ENCODE data around the gene PI4K2A.
"Not testable (repeated sequence)": the region's sequence is repeated elsewhere in the genome, so short reads cannot be mapped to it uniquely, and the experiment has no call there.

Gene PI4K2A

DNA sequence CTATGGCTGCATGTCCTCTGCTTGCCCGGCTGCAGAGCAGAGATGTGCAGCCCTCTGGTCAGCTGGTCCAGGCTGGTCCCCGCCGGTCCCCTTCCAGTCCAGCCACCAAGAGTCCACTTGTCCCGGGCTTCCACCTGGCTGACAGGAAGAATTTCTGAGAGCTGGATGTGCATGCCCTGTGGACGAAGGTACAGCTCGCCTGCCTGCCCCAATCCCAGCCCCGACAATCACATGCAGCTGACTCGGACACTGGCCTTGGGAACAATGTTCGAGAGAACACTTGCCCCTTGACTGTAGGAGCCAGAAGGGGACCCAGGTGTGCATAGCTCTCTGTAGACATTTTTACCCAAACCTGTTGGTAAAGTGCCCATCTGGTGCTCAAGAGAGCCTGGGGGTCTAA is 34.8 kb downstream of the PI4K2A start:
- no peak for DNase-seq

DNA sequence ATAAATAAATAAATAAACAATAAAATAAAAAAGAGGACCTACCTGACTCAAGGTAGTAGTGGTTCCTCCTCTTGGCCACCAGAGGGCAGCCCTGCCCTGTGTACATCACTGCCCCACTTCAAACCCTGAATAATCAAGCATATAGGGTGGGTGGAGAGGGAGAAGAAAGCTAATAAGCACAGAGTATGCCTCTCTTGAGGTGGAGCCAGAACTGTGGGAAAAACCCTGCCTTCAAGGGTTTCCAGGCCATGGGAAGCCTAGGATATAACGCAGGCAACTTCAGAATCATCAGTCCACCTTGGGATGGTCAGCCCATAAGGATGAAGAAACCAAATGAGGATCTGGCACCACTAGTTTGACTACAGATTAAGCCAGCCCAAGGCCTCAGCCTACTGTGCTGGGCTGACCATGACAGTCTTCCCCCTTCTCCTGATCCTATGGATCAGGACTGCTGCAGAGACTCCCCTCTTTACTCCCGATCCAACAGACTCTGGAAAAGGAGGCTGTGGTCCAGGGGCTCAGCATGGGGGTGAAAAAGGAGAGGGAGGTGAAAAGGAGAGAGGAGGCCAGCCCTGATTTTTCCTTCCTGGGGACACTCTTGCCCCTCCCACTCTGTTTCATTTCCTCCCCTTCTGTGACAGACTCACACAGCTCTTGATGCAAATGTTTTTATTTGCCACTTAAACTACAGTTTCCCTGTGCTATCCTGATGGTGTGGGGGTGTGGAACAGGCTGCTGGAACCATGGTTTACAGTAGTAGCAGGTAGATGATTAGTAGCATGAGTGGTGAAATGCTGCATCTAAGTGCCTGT is 36.5 kb downstream of the PI4K2A start:
- peak; percentile 61 for DNase-seq

DNA sequence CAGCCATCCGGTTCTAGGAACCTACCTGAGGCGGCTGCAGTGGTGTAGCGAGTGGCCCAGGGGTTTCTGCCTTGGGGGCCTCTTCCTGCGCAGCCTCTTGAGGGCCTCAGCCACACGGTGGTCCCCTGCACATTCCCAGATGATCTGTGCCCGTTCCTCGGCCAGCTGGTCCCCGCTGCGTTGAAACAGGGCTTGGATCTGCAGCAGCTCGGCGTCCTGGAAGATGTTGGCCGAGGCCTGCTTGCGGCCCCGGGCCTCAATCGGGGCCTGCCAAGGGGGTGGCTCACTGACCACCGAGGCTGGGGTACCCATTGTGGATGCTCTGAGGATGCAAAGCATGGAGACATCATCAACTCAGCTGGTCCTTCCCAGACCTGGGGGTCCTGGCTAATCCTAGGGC is 39.1 kb downstream of the PI4K2A start:
- DNase-seq: no peak

DNA sequence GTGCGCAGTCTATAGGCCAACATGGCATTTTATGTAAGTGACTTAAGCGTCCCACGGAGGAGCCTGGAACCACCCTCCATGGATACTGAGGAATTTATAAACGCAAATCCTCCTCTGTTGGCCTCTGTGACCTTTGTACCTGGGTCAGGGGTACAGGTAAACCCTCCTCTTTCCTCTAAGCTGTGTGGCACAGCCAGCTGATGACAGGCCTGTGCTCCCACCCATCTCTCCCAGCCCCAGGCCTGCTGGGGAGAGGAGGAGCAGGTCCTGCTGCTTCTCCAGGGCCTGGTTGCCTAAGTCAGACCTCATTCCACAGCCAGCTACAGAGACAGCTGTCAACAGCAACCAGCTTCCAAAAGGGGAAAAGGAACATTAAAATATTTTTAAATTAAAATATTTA is 41.6 kb downstream of the PI4K2A start:
- no peak for DNase-seq

DNA sequence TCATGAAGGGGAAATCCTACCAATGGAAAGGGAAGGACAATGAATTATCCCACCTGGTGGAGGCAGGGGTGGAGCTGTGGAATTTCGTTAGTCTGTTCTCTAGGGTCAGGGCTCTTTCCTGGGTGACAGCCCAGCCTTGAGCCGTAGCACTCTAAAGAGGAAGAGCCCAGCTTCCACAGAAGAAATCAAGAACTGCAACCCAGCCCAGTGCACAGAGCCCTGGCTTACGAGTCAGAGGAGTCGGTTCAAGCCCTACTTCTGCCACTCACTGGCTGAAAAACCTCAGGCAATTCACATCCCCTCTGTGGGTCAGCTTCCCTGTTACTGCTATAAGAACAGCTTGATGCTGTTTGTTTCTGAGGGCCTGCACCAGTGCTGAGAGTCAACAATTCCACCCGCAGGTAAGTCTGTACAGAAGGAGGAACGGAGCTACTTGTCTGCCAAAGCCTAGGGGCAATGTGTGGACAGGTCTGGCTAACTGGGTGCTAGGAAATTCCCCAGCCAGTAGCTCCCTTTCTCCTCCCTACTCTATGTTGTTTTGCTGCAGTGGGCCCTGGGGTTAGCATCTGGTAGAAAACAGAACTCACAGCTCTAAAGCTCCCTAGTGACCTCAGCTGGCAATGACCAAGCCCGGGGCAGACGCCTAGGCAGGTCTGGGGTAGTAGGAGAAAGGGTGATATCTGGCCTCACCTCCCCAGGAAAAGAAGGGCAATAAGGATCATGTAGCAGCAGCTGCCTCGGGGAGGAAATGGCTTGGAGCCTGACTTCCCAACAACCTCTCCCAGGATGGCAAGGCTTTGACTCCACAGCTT is 43.3 kb downstream of the PI4K2A start:
- no peak for DNase-seq

DNA sequence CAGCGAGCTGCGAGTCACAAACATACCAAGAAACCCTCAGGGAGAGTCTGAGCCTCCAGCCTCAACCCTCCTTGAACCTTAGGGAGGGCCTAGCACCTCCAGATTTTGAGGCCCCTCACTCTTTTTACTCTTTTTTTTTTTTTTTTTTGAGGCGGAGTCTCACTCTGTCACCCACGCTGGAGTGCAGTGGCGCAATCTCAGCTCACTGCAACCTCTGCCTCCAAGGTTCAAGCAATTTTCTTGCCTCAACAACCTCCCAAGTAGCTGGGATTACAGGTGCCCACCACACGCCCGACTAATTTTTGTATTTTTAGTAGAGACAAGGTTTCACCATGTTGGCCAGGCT is 43.9 kb downstream of the PI4K2A start:
- not testable (repeated sequence) for DNase-seq

DNA sequence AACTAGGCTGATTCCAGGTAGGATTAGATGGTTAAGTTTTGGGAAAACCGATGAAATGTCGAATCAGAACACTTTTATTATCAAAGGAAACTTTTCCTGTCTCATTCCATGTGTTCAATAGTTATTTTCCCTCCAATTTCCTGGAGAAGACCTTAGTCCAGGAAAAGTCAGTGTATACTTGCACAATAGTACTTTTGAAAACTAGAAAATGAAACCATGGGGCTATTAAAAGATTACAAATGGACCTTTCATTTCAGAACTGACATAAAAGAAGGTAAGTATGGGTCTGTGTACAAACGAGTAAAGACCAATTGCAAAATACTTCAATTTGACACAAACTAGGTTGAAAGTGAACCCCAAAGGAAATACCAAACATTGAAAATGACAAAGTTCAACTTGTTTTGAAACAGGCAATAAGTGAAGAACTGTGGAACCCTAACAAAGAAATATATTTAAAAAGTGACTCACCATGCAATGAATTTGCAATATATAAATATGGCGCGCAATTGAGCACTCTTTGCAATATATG is 44.5 kb downstream of the PI4K2A start:
- no peak for DNase-seq

DNA sequence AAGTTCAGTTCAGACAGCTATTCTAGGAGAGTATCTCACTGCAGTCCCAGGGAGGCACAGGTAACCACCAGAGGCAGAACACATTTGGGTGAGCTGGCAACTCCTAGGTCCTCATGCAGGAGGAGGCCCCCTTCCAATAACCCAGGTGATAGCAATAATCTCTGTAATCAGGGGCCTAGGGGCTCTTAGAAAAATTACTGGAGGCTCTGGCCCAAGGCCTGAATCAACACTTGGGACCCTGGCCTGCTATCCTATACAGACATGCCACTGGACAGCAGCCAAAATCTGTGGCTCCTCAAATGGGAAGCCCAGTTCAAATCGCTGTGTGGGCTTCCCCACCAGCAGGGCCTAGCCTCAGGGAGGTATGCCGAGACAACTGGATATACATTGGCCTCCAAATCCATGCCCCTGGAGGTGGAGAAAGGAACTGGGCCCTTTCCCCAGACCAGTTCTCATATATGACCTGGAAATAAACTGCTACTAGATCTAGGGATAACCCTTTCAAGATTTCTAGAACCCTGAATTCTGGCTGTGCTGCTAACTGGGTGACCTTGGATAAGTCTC is 45.0 kb downstream of the PI4K2A start:
- DNase-seq: no peak

DNA sequence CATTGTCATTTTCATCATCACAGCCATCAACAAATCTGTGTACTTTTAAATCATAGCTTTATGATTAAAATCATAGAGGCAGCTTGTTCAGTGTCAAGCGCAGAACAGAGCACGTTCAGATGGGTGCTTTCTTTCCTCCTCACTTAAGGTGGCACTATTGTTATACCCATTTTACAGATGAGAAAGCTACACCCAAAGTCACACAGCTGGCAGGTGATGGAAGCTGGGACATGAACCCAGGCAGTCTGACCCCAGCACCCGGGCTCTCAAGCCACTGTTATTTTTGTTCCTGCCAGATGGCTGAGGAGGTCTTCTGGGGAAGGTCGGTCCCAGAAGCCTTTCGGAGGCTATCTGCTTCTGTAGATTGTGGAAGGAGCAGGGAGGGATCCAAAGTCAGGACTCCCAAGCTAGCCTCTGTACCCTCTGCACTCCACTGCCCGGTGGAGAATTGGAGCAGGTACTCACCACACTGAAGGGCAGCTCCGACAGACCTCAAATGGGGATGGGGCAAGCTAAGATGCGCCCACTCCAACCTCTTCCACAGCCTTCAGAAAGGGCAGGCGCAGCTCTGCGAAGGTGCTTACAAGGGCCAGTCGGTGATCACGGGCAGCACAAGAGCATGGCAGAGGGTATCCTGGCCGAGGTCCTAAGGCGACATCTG is 46.0 kb downstream of the PI4K2A start:
- DNase-seq: peak; percentile 42

DNA sequence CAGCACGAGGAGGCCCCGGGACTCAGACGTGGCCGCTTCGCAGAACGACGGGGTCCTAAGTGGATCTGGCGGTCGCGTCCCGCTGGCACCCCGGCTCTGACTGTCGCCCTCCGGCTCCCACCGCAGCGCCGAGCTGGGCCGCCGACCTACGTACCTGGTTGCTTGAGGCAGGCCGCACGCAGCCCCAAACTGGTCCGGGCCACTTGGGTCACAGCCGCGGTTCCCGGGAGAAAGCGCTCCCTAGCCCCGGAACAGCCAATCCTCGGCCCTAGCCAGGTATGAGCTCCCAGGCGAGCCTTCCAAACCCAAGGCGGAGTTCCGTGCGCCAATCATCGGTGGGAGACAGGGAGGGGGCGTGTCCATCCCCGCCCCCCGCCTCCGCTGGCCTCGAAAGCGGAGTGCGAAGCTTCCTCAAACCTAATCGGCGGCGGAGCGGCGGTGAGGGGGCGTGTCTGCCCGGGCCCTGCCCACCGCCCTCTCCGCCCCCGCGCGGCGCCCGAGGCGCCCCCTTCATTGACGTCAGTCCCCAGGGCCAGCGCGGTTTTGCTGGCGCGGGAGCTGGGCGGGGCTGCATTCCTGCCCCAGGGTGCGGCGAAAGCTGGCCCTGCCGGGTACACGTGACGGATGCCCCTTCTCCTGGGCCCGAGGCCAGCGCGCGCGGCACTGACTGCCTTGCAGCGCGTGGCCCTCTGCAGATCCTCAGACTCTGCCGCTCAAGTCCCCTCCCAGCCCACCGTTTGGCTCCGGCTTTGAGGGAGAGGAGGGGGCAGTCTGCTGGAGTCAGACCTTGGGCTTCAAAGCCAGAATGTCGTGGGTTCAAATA is 46.7 kb downstream of the PI4K2A start, which contains the start of gene AVPI1:
AVPI1 (minus strand) TSS at position 280 of the 823 bp plus-strand sequence. CDS start 7,336 bp downstream, outside the sequence.
- peak; percentile 96 for DNase-seq

DNA sequence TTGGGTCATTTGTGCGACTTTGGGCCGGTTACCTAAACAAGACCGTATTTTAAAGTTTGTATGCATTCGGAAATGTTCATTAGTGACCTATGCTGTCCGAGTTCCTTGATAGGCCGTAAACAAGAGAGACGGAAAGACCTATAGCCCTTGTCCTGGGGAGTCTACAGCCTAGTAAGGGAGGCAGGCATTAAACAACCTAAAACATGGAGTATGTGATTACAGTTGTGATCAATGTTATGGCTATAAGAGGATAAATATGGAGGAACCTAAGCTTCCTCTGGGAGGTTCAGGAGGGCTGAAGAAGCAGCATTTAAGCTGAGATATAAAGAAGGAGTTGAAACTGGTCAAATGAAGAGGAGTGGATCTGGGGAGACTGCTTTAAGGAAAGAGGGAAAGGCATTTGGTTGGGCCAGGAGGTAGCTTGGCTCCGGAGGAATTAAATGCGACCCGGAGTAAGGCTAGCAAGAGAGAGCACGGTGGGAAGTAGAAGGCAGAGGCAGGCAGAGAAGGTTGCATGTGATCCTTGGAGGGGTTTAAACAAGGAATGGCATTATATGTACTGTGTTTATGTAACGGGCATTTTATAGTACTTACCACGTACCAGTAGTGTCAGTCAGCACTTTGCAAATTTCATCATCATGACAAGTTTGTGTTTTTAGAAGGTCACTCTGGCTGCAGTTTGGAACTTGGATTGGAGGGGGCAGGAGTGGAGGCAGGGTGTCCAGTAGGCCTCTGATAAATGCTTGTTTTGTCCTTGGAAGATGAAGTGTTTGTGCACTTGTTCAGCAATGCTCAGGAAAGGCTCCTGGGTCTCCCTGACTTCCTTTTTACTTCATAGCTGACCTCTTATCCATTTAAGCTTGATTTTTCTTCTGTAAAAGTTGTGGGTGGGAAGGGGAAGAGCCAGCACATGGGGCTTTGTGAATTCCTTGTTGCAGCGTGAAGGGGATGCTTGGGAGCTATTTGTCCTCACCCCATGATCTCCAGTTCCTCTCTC is 47.6 kb downstream of the PI4K2A start:
- DNase-seq: no peak

DNA sequence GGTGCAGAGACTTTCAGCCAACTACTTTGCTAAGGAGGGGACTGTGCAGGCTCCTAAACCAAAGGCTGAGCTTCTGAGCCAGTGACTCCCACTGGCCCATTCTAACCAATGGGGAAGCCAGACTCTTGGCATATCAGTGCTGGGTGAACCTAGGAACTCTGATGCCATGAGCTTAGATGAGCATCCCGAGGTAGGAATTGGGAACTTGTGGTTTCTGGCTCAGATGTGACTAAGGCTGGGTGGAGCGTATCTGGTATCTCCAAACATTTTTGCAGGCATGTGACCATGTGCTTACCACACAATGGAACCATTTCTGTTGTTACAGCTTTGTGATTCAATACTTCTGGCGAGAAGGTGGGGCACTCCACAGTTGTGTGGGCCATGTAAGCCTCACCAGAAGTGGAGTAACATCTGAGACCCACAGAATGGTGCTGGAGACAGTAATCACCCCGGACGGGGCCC is 49.1 kb downstream of the PI4K2A start:
- DNase-seq: no peak

DNA sequence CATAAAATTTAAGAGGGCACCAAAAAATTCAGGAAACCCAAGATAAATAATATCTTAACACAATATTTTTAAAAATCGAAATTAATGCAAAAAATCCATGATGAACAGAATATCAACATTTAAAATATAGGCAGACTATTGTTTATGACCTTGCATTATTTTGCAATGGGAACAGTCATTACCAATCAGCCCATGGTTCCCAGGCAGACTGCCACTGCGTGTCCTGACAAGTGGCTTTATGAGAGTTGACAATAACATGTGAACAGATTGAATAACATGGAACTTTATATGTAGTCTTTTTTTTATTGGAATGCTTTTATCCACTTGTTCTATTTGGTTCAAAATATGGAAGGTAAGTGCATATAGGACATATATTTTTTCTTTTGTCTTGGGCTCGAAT is 49.7 kb downstream of the PI4K2A start:
- no peak for DNase-seq

DNA sequence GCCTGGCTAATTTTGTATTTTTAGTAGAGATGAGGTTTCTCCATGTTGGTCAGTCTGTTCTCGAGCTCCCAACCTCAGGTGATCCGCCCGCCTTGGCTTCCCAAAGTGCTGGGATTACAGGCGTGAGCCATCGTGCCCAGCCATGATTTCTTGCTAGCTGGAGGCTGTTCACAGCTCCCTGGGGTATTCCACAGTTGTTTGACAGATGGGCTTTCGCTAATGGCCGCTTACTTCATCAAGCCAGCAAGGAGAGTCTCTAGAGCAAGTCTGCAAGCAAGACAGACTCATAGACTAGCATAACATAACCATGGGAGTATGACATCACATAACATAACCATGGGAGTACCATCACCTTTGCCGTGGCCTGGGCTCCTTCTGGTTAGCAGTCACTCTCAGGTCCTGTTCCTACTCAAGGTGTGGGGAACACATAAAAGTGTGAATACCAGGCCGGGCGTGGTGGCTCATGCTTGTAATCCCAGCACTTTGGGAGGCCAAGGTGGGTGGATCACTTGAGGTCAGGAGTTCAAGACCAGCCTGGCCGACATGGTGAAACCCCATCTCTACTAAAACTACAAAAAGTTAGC is 57.7 kb downstream of the PI4K2A start:
- not testable (repeated sequence) for DNase-seq

DNA sequence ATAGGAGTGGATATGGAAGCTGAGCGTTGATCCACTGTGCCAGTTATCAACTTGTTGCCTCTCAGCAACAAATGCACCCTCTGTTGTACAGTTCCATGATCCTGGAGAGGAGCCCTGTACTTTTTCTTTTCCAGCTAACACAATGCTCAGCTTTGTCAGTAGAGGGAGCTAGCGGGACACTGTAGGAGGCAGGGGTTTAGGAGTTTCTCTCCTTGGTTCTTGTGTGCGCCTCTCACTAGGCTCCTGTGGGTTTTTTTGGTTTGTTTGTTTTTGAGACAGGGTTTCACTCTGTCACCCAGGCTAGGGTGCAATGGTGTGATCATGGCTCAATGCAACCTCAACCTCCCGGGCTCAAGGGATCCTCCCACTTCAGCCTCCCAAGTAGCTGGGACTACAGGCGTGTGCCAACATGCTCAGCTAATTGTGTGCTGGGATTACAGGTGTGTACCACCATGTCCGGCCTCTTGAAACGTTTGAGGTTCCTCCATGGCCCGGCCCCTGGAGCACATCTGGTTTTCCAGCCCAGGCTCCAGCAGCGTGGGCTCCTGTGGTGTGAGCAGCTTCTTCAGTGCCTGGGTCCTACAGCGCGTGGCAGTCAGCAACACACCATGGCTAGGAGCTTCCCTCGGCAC is 61.1 kb downstream of the PI4K2A start:
- DNase-seq: peak; percentile 69

DNA sequence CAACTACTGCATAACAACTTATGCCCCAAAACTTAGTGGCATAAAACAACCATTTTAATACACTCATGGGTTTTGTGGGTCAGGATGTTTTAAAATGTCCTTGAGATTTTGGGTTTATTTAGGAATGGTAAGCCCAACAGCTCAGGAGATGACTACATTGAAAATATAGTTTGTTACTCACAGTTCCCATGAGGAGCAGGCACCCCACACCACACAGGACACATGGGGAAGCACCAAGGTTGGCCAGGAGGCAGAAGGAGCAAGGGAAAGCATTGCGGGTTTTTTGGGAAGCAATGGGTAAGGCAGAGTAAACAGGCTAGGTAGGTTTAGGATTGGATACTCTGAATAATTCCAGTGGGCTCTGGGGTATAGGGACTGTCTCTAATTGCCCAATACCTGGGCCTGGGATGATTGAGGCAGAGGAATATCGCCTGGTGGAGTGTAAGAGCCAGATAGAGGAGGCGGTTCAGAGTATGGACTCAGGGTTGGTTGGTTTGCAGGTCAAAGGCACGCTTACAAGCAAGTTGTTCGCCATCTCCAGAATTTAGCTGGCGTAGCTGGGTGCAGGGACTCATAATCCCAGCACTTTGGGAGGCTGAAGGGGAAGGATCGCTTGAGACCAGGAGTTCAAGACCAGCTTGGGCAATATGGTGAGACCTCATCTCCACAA is 63.1 kb downstream of the PI4K2A start:
- DNase-seq: no peak

DNA sequence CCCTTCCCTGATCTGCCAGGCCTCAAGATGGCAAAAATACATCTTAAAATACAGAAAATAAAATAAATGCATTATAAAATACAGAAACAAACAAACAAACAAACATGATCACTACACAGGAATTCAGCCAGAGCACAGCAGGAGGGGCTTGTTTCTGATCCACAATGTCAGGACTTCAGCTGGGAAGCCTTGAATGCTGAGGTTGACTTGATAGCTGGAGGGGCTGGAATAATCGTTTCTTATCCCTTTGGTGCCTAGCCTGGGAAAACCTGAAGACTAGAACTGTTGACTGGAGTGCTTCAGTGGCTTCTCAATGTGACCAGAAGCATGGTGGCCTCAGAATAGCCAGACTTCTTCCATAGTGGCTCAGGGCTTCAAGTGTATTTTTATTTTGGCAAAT is 63.9 kb downstream of the PI4K2A start:
- DNase-seq: no peak

DNA sequence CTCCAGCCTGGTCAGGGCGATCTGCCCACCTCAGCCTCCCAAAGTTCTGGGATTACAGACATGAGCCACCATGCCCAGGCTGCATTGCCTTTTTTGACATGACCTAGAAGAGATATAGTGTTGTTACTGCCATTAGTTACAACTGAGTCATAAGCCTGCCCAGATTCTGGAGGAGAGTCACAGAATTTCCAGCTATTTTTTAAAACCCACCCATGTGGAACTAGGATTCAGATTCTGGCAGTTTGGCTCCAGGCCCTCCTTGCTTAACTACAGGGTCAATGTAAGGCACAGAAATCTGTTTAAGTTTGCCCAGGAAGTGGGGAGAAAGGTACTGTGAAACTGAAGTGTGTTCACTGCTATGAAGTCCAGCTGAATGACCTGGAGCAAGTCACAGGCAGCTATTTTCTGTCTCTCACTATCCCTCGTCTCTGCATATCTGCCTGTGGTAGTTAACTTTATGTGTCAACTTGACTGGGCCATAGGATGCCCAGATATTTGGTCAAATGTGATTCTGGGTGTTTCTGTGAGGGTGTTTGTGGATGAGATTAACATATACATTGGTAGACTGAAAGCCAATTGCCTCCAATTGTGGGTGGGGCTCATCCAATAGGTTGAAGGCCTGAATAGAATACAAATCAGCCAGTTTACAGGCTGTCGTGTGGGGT is 64.7 kb downstream of the PI4K2A start:
- DNase-seq: no peak

Measured in CD4-positive, alpha-beta T cell treated with Interleukin-21 for 1 hour (primary cell).